Activated CD8-positive, alpha-beta memory T cell treated with anti-CD3 and anti-CD28 coated beads for 24 hours (primary cell): ENCODE data around the gene PPP1R12B.
"Not testable (repeated sequence)": the region's sequence is repeated elsewhere in the genome, so short reads cannot be mapped to it uniquely, and the experiment has no call there.

Source experiments
- DNase-seq: peaks from one replicate; pipeline ENCODE4 v3.0.0-alpha.2; 2020

PPP1R12B gene

GRCh38 chr1:202493112-202493511, 144.6 kb downstream of the PPP1R12B start:
- not testable (repeated sequence) for DNase-seq

- DNase-seq = no peak
Measured at GRCh38 chr1:202498542-202498941, 150.0 kb downstream of the PPP1R12B start.

GRCh38 chr1:202499997-202500396, 151.5 kb downstream of the PPP1R12B start:
- DNase-seq = not testable (repeated sequence)

GRCh38 chr1:202501281-202501680, 152.8 kb downstream of the PPP1R12B start:
- DNase-seq = no peak

- DNase-seq = no peak
Measured at GRCh38 chr1:202505356-202505755, 156.9 kb downstream of the PPP1R12B start.

GRCh38 chr1:202505880-202506575, 157.5 kb downstream of the PPP1R12B start:
- DNase-seq = not testable (repeated sequence)

- not testable (repeated sequence) for DNase-seq
Measured at GRCh38 chr1:202508863-202509262, 160.4 kb downstream of the PPP1R12B start.

GRCh38 chr1:202513875-202514274, 165.4 kb downstream of the PPP1R12B start:
- not testable (repeated sequence) for DNase-seq

- no peak for DNase-seq
Measured at GRCh38 chr1:202516434-202516877, 168.0 kb downstream of the PPP1R12B start.

GRCh38 chr1:202517146-202517545, 168.6 kb downstream of the PPP1R12B start:
- DNase-seq = not testable (repeated sequence)

- not testable (repeated sequence) for DNase-seq
Measured at GRCh38 chr1:202518180-202518579, 169.7 kb downstream of the PPP1R12B start.

GRCh38 chr1:202518905-202519304, 170.4 kb downstream of the PPP1R12B start:
- not testable (repeated sequence) for DNase-seq

- not testable (repeated sequence) for DNase-seq
Measured at GRCh38 chr1:202520129-202520856, 171.8 kb downstream of the PPP1R12B start.

GRCh38 chr1:202520857-202521216, 172.3 kb downstream of the PPP1R12B start:
- DNase-seq = not testable (repeated sequence)

- DNase-seq = not testable (repeated sequence)
Measured at GRCh38 chr1:202521484-202521883, 173.0 kb downstream of the PPP1R12B start.

- DNase-seq = no peak
Measured at GRCh38 chr1:202521886-202522285, 173.4 kb downstream of the PPP1R12B start.

- DNase-seq = not testable (repeated sequence)
Measured at GRCh38 chr1:202526056-202526455, 177.6 kb downstream of the PPP1R12B start.

- DNase-seq = not testable (repeated sequence)
Measured at GRCh38 chr1:202528096-202528722, 179.7 kb downstream of the PPP1R12B start.

- not testable (repeated sequence) for DNase-seq
Measured at GRCh38 chr1:202530686-202531085, 182.2 kb downstream of the PPP1R12B start.

GRCh38 chr1:202531472-202531811, 182.9 kb downstream of the PPP1R12B start:
- no peak for DNase-seq

GRCh38 chr1:202531812-202532616, 183.5 kb downstream of the PPP1R12B start:
- DNase-seq = not testable (repeated sequence)

GRCh38 chr1:202539166-202539574, 190.7 kb downstream of the PPP1R12B start:
- DNase-seq = not testable (repeated sequence)

GRCh38 chr1:202539583-202539982, 191.1 kb downstream of the PPP1R12B start:
- not testable (repeated sequence) for DNase-seq
